Measurements from ENCODE around the gene RASA3.
"Not testable (repeated sequence)": the region's sequence is repeated elsewhere in the genome, so short reads cannot be mapped to it uniquely, and the experiment has no call there.

The RASA3 gene

DNA sequence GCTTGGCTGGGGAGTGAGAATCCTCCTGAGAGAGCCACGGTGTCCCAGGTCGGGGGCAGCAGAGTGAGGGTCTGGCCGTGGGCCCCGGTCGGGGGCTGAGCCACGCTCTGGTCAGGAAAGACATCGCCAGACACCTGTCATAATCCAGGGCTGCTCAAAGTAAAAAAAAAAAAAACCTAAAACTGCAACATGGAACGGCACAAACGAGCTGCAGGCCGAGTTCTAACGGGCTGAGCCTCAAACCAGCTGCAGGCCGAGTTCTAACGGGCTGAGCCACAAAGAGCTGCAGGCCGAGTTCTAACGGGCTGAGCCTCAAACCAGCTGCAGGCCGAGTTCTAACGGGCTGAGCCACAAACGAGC, 21.6 kb downstream of the RASA3 start:
- not testable (repeated sequence) for DNase-seq

DNA sequence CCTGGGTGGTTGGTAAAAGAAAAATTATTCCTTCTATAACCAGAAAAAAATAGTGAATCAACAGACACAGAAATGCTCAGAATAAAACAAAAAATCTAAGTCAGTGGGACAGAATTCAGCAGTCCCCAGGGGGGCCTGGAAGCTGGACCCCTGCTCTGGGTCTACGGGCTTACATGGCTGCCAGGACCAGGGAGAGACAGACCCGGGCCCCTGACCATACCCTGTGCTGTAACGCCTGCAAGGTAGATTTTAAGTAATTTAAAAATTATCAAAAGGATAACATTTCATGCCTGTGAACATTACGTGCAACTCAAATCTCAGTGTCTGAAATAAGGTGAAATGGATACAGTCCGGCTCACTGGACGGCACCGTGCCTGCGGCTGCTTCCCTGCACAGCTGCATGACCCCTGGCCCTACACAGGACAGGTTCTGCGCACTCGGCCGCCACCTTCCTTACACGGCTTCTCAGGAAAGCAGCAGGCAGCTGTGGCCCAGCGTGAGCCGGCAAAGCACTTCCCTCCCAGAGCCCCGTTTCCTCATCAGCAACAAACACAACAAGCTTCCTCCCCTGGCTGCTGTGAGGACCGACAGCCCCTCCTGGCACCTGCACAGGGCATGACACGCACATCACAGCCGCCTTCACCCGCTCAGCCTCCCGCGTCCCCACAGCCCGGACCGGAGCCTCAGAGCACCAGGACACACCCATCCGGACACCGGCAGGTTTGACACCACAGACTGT, 22.2 kb downstream of the RASA3 start:
- no peak for DNase-seq

DNA sequence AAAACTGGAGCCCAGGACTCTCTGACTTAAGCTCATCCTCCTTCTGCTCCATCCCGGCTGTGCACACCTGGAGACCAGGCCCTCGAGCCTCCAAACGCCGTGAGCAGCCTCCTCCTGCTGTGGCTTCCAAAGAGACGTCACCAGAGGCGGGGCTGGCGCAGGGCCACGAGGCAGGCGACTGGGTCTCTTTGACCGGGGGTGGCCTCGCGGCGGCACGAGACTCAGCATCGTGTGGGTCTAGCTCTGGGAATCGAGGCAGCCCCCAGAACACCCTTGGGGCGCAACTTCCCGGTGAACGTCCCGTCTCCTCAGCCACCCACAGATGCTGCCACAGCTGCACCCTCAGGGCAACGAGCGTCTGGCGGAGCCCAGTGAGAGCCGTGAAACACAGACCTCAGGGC, 22.8 kb downstream of the RASA3 start:
- no peak for DNase-seq

DNA sequence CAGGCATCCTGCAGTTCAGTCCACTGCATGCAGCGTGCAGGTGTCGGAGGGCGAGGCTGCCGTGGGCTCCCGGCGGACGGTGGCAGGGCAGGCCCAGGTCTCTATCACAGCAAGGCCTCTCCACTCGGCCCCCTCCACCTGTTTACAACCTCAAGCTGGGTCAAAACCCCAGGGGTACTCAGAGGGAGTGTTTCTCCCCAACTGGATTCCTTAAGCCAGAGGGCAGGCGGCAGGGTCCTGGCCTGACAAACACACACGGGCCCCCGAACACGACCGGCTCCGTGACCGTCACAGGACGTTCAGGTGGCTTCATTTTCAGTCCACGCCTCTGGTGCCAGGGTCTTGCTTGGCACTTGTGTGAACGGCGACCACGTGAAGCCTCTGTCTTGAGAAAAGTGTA, 23.5 kb downstream of the RASA3 start:
- no peak for DNase-seq

DNA sequence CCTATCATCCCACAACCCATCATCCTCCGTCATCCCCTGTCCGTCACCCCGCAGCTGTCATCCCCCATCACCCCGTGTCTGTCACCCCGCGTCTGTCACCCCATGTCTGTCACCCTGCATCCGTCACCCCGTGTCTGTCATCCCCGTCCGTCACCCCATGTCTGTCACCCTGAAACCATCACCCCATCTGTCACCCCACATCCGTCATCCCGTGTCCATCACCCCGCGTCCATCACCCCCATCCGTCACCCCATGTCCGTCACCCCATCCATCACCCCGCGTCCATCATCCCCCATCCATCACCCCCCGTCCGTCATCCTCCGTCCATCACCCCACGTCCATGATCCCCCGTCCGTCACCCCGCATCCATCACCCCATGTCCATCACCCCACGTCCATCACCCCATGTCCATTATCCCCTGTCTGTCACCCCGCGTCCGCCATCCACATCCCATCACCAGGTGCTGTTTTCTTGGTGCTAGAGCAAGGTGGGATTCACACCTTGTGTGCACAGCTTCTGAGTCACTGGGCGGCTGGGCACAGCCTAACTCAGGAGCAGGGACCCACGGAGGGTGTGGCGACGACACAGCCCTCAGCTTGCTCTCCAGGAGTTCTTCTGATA, 24.2 kb downstream of the RASA3 start:
- DNase-seq = no peak

DNA sequence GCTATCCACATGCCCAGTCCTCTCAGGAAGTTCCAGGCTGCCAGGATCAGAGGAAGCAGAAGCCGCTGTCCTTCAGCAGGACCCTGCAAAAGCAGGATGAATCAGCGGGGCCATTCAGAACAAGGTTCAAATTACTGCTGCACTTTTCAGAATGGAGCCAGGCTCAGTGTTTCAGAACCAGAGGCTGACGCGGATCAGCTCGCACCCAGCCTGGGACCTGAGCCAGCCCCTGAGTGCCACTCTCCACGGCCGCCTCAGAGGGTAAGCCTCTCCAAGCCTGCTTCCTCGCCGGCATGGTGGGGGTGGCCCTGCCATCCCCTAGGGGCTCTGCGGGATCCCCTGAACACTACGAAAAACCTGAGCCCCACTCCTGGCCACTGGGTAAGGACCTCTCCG, 24.7 kb downstream of the RASA3 start:
- no peak for DNase-seq

DNA sequence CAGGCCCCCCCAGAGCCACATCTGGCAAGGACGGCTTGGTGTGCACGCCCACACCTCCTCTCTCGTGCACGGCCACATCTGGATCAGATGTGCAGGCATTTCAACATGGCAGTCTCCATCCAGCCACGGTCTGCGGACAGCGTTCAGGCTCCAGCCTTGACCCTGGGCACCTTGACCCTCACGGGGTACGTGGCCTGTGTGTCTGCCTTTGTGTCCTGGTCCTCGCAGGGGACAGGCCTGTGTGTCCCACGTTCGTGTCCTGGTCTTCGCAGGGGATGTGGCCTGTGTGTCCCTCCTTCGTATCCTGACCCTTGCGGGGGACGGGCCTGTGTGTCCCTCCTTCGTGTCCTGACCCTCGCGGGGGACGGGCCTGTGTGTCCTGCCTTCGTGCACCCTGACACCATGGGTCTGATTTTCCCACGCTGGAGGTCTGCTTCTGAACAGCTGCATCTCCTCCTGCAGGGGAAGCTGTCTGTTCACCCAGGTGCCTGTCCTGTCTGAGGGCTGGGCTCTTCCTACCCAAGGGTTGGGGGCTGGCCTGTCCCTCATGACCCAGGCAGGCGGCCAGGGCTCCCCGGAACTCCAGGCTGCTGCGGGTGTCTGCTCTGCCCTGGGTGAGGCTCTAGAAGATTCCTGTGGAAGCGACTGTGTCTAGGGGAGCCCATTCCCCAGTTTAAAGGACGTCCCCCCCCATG, 25.3 kb downstream of the RASA3 start:
- no peak for DNase-seq

DNA sequence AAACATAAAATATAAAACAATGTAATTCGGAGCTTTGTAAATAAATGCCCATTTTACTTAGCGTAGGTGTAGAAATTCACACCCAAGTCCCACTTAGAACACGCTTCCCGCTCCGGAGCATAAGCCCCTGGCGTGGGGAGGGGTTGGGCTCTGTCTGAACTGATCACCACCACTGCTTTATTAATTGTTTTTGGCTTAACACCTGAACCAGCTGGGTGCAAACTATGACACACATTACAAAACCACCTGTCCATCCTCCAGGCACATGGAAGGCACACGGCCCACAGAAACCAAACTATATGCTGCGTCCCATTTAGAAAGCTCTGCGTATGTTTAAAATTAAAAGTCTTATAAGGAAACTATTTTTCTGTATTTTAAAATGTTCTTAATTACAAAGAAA, 25.9 kb downstream of the RASA3 start:
- DNase-seq = no peak

DNA sequence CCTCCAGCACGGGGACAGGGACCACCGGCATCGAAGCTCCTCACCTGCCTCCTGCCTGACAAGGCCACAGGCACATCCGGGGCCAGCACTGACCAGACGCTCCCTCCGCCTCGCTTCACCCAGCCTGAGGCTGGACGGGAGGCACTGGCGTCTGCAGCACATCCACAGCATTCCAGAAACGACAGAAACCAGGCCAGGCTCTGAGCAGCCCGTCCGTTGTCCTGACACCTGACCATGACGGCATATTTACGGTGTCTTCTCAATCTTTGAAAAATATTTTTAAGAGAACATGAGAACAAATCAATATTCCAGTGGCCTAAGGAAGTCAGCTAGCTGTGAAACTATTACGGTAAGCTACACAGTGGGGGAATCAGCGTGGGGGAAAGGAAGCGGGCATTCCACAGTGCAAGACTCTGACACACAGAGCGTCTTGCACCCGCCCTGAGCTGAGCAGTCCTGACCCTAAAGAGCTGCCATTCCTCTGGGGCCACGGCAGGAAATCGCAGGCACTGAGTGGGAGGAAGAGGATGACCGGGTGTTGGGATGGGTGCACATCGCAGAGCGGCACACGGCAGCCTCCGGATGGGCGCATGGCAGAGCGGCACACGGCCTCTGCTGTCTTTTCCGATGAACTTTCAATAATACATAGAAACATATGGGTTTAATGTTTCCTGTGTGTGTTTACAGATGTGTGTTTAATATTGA, 26.8 kb downstream of the RASA3 start:
- no peak for DNase-seq

DNA sequence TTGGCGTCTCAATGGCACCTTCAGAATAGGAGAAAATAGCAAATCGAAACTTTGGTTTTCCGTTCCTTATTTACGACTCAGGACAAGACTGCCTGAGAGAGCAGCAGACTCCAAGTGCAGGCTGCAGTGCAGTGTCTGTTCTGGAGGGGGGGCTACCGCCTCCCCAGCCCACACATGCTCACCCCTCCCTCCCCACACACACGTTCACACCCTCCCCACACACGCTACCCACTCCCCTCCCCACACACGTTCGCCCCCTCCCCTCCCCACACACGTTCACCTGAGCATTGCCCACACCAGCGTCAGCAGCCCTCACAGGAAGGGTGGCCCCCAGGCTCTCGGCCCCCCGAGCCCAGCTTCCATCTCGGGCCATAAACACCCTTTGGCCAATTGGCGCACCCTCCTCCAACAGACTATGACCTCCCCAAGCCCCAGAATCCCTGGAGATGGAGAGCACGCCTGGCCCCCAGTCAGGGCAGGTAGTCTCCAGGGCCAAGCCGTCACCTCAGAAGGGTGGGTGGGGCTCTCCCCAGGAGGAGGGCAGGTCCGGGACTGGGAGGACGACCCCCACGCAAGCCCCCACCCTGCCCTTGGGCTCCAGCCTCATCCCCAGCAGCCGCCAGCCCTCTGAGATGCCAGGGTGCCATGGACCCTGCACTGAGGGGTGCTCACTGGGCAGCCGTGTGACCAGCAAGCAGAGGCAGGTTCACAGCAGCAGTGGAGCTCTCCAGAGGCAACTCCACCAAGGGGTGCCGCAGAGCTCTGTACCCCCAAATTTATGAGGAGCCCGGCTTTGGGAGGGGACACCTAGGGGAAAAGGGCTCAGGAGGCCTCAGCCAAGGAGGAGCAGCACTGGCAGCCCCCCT, 27.5 kb downstream of the RASA3 start:
- no peak for DNase-seq

DNA sequence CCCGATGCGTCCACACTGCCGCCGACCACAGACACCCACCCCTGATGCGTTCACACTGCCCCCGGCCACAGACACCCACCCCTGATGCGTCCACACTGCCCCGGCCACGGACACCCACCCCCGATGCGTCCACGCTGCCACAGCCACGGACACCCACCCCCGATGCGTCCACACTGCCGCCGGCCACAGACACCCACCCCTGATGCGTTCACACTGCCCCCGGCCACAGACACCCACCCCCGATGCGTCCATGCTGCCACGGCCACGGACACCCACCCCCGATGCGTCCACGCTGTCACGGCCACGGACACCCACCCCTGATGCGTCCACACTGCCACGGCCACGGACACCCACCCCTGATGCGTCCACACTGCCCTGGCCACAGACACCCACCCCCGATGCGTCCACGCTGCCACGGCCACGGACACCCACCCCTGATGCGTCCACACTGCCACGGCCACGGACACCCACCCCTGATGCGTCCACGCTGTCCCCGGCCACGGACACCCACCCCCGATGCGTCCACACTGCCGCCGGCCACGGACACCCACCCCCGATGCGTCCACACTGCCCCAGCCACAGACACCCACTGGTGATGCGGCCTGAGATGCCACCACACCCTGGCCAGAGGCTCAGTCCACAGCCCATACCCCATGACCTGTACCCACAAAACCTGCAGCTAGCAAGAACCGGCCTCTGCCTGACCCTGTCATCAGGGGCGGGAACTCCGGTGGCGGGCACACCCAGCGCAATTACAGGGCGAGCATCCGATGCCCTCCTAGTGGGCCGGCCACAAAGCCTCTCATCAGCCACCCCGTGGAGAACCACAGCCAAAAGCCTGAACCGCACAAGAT, 28.4 kb downstream of the RASA3 start:
- DNase-seq = no peak

DNA sequence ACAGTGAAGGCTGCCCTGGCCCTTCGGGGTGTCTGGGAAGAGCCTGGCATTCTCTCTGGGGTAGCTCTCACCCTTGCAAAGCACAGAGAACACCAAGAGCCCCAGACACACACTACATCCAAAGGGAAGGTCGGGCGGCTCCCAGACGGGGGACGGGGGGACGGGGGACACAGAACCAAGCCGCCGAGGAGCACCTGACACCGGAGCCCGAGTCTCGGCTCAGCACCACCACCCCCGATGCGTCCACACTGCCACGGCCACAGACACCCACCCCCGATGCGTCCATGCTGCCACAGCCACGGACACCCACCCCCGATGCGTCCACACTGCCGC, 29.2 kb downstream of the RASA3 start:
- DNase-seq = not testable (repeated sequence)

DNA sequence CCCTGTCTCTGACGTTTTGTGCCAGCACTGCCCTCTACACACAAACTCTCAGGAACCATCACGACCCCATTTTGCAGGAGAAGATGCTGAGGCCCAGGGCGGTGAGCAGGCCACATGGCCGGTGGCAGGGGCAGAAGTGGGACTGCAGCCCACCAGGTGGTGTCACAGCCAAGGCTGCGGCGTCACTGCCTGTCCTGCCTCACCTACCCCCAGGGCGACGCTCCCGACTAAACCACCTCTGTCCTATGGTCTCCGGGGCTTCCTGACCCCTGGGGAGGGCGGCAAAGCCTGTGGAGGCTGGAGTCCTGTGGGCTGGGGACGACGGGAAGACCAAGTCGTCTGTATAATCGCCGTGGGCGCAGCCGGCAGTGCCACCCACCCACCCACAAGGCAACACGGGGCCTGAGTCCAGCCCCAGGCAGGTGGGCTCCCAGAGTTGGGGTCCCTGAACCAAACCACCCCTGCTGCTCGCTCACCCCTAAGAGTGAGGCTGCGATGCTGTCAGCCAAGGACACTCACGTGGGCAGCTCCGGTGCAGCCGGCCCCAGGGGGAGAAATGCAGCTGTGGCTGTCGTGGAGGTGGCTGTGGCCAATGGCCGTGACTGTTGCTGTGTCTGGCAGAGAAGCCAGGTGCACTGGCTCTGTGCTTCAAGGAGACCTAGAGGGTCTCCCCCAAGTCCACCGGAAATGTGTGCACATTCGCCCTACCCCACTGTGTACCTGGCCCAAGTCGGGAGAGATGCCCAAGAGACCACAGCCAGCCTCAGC, 29.7 kb downstream of the RASA3 start:
- no peak for DNase-seq

DNA sequence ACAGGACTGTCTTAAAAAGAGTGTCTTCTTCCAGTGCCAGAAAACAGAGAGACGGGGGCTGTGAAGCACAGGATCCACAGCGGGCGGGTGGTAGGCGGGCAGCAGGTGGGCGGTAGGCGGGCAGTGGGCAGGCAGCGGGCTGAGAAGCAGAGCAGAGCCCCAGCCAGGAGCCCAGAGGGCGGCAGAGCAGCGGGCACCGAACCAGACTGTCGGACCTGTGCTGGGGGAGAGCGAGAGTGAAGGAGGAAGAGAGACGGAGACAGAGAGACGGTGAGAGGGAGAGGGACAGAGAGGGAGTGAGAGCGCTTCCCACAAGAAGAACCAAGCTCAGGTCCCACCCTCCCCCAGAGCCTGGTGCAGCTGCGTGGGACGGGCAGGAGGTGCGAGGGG, 30.3 kb downstream of the RASA3 start:
- no peak for DNase-seq

DNA sequence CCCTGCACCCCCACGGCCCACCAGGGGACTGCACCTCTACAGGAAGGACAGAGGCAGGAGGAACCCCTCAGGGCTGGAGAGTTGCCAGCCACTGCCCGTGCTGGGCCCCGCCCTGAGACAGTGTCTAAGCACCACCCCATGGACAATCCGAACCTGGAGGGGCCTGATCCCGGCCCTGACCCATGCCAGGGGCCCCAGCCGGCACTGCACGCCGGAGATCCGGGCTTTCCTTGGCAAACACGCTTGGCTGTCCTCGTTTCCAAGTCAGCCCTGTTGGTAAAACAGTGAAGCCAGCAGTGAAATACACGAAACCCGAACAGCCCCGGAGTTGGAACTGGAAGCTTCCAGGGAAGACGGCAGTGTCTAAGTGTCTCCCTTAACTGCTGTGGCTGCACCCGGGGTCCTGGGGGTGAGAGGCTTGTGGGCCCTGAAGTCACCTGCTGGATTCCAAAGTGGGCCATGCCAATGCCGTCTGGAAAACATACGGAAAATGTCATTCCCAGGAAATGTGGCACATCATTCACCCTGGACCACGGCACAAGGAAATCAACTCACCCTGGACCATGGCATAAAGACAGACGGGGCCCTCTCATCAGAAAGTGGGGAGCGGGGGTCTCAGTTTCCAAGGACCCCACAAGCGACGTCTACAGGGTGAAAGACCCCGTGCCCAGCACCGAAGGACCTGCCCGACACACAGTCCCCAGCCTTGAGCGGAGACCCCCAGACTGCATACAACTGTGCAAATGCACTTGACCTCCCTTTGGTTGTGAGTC, 30.9 kb downstream of the RASA3 start:
- no peak for DNase-seq

DNA sequence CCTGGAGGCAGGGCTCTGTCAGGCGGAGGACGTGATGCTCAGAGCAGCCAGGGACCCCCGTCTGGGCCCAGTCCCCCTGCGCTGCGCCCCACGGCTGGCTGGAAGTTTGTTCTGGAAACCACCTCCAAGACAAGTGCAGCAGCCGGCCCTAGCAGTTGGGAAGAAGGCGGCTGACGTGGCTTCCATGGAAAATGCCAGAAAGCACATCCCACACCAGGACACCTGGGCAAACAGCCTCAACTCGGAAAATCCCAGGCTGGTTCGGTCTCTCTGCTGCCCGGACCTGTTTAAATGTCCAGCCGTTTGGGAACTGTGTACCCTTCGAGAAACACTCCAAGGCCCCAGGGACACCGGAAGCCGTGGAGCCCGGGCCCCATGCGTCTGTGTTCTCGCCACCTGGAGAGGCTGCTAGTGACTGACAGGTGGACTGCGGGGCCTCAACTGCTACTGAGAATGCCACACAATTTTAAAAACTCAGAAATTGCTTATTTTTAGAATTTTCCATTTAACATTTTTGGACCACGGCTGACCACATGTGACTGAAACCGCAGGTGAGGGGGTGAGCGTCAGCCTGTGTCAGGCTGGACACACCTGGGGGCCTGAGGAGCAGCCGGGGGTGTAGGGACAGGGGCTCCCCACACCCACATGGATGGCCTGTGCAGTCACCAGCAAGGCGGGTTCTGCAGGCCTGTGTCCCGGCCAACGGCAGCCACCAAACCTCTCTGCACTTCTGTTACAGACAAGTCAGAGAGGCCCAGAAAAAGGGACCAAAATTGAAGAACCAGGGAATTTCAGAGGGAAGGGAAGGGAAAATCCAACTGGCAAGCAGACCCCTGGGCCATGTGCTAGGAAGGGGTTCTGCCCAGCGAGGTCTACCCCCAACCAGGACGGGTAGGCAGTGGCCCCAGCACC, 31.7 kb downstream of the RASA3 start:
- DNase-seq = no peak

DNA sequence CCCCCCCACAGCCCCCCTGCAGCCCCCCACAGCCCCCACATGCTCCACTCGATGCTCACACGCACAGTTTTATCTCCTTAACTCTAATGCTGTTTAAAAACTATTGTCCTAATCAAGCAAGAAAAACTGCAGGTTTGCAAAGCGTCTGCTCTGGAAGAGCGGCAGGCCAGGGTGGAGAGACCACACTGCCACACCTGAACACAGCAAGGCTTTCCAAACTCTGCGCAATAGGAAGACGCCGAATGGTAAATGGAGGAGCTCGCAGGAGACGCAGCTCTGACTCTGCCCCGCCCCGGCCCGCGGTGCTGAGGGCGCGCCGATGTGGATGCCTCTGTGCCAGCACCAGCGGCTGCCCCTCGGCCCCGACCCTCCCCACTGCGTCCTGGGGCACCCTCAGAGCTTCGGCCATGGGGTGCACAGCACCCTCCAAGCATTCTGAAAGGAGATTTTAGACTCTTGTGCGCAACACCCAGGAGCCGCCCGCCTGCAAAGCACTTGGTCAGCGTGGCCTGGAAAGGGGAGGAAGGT, 32.4 kb downstream of the RASA3 start:
- no peak for DNase-seq

DNA sequence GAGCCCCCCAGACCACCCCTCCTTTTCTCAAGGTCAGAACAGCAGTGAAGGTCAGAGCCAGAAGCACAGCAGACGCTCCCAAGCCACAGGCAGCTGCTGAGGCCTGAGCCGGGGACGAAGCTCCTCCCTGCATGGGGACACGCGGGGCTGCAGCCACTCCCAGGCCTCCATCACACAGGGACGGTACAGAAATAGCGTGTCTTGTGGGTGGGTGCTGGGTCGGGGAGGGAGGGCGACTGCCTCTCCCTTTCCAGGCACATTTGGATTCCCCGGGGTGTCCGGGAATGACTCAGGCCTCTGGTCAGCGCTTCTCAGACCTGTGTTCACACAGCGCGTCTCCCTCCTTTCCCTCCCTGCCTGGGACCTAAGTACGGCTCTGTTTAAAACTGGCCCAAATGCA, 33.2 kb downstream of the RASA3 start:
- DNase-seq = no peak

DNA sequence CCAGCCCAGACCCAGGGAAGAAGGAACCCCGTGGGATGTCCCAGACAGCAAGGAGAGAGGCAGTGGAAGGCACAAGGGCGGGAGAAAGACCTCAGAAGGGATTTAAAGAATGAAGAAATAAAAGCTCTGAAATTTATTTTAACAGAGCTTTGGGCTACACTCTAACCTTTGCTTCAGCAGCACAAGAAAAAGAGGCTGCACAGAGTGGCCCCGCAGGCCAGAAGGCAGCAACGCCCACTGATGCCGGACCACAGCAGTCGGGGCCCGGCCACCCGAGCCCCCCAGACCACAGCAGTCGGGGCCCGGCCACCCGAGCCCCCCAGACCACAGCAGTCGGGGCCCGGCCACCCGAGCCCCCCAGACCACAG, 33.8 kb downstream of the RASA3 start:
- DNase-seq = not testable (repeated sequence)

Data from NCI-H2081 (cell line).